ENCODE measurements around the gene TDRKH.
"Not testable (repeated sequence)": the region's sequence is repeated elsewhere in the genome, so short reads cannot be mapped to it uniquely, and the experiment has no call there.

TDRKH gene

DNA sequence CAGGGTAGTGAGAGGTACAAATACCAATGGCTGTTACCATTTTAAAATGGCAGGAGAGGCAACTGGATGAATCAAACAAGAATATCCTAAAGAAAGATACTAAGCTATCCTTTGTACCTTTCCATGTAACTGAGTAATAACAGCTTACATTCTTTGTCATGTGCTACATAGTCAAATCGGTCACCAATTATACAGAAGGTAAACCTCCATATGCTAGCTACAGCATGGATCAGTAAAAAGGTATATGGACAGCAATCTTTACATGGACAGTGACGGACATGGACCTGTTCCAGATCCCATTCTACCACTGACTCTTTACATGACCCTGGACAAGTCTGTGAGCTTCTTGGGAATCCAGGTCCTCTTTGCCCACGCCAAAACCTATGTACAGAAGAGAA lies 13.6 kb downstream of the TDRKH start:
- DNase-seq (ENCODE audit: insufficient read length, low spot score) (no peak), FAIRE-seq (no peak)
- no peak for TF ChIP-seq POLR2A (IDR thresholded peaks at IDR 0.05; ENCODE audit: low read depth, low read length)

DNA sequence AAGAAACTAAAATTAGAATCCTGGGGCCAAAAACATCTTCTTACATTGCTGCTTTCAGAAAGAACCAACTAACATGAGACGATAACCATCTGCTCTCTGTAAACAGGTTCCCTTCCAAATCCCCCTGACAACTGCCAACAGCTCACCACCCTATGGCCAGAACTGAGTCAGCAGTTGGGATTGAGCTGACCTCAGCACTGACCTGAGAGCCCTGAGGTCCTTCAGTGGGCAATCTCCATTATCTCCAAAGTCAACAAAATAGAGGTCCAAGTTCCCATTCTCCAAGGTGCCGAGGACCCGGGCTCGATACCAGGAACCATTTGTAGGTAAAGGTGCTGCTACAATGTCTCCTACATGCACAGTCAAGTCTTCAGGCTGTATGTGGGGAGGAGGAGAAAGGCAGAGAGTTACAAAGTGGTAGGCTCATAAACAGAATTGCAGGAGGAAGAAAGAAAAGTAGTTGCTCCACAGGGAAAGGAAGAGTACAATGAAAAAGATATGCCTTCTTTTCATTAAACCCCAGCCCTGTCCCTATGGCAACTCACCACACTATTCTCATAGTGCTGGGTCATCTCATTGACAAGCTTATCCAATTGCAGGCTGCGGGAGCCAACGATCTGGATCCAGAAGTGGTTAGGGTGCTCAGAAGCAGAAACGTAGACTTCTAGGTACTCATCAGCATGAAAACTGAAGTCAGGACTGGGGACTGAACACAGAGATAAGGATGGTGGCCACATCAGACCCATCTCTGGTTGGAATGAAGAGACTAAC lies 14.2 kb downstream of the TDRKH start:
- TF ChIP-seq POLR2A (IDR thresholded peaks at IDR 0.05; ENCODE audit: low read depth, low read length), result no peak
- FAIRE-seq, result no peak

DNA sequence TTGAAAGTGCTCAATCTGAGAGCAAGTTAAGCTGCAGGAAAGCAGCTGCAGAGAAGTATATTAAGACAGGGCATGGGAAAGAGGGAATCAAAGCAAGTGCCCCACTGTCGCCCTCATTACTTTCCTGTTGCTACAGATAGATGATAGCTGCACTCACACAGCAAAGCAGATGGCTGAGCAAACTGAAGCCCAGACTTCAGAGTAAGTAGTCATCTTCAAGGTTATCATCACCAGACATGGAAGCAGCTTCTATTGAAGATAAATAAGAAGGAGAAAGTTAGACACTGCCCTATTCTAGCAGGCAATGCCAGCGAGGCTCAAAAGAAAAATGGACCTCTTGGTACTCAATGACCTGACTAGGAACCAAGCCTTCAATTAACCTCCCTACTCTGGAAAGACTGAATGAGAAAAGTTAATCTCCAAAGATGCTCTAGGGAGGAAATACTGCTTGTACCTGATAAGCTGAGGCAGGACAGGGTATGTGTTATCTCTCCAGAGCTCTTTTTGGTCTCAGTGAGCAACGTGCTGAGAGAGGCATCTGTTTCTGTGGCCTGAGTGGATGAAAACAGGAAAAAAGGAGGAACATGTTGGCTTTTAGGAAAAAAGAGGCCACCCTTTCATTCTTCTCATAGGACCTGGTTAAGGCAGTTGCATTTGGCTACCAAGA lies 15.9 kb downstream of the TDRKH start:
- no peak for DNase-seq (ENCODE audit: insufficient read length, low spot score)
- FAIRE-seq, result no peak

More for the DNA sequence above, 14.2 kb downstream of the TDRKH start:
- no peak for DNase-seq (ENCODE audit: insufficient read length, low spot score)

DNA sequence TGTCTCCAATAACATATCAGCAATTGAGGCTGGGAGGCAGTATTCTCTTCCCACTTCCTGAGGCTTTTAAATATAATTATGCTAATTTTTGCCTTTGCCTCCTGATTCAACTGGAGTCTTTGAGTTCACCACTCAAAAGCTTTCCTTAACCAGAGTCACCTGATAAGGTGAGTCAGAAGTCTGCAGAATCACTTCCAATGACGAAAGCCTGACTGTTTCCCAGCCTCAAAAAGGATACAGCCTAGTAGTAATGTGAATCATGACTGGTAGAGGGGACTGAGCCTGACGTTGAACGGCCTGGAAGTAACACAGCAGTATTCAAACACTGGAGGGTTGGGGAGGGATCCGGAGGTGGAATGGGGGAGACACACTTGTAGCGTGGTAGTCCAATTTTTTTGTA lies 16.6 kb downstream of the TDRKH start:
- peak; percentile 99 for DNase-seq (ENCODE audit: insufficient read length, low spot score)
- peak; percentile 86 for FAIRE-seq
- no peak for TF ChIP-seq POLR2A (IDR thresholded peaks at IDR 0.05; ENCODE audit: low read depth, low read length)

More for the DNA sequence above, 15.9 kb downstream of the TDRKH start:
- TF ChIP-seq POLR2A (IDR thresholded peaks at IDR 0.05; ENCODE audit: low read depth, low read length), result no peak

DNA sequence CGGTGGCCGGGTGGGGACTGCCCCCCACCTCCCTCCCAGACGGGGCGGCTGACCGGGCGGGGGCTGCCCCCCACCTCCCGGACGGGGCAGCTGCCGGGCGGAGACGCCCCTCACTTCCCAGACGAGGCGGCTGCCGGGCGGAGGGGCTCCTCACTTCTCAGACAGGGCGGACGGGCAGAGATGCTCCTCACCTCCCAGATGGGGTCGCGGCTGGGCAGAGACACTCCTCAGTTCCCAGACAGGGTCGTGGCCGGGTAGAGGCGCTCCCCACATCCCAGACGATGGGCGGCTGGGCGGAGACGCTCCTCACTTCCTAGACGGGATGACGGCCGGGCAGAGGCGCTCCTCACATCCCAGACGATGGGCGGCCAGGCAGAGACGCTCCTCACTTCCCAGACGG lies 21.0 kb downstream of the TDRKH start:
- not testable (repeated sequence) for FAIRE-seq; DNase-seq (ENCODE audit: insufficient read length, low spot score)

DNA sequence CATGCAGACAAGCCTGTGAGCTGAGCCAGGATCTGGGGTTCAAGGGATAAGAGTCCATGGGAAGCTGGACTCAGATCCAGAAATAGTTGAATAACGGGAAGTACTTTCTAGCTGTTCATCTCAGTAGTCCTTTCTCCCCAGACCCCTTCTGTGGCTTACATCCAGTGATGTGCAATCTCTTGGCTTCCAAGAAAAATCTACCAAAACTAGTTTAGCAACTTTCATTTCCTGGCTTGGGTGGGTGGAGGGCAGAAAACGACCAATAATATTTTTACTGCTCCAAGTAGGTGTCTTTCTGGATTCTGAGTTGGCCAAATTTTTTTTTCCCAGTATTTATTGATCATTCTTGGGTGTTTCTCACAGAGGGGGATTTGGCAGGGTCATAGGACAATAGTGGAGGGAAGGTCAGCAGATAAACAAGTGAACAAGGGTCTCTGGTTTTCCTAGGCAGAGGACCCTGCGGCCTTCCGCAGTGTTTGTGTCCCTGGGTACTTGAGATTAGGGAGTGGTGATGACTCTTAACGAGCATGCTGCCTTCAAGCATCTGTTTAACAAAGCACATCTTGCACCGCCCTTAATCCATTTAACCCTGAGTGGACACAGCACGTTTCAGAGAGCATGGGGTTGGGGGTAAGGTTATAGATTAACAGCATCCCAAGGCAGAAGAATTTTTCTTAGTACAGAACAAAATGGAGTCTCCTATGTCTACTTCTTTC lies 21.8 kb downstream of the TDRKH start:
- not testable (repeated sequence) for FAIRE-seq; DNase-seq (ENCODE audit: insufficient read length, low spot score)

DNA sequence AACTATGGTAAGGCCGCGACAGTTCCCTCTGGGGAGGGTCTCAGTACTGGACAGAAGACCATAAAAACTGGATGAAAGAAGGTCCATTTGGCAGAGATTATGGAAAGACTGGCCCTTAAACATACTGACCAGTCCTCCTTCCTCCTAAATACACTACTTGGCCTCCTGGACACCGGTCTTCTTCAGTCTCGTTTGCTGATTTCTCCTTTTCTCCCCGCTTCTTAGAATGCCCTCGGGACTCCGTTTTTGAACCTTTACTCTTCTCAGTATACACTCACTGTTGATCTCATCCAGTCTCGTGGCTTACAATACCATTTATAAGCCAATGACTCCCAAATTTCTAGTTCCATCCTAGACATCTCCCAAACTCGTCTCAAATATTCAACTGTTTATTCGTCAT lies 26.3 kb downstream of the TDRKH start:
- TF ChIP-seq POLR2A (IDR thresholded peaks at IDR 0.05; ENCODE audit: low read depth, low read length), result no peak
- FAIRE-seq (no peak), DNase-seq (ENCODE audit: insufficient read length, low spot score) (no peak)

DNA sequence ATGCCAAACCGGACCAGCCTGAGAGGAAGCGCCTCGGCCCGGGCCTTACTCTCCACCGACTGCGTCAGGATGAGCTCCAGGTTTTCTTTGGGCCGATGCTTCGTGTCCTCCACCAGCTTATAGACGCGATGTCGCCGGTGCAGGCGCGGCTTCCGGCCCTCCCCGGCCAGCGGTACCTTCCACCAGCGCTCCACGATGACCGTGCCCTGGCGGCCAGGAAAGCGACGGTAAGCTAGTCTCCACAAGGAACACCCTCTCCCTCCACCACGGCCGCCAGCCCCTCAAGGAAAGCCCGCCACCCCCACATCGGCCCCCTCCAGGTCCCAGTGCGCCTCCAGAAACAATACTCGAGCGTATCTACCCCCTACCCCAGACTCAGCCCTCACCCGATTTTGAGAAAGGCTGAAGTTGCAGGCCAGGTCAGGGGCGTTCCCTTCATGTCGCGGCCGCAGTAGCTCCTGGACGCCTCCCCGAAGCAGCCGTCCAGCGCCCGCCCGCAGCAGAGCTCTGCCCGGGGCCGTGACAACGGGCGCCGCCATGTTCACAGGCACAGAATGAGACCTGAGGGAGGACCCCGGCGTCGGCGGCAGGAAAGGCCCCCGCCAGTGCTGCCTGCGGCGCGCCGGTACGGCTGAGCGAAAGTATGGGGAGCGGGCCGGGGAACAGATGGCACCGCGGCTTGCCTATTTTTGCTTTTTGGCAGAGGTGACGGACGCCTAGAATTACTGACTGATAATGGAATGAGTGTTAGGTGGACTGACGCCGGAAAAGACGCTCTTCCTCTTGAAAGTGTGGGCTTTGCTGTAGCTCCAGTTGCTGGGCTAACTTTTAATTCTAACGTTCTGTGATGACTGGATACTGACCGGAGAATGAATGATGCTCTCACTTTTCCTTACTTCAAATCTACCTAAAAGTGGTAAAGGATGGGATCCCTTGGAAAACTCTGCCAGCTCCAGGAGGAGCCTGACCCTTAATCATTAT lies 27.1 kb downstream of the TDRKH start, which contains the start of gene MRPL9:
Gene MRPL9 (minus strand): TSS at position 556 of the 981 bp plus-strand sequence. CDS start 17 bp downstream, at position 539.
- peak; percentile 81 for TF ChIP-seq POLR2A (IDR thresholded peaks at IDR 0.05; ENCODE audit: low read depth, low read length)
- no peak for FAIRE-seq
- peak; percentile 98 for DNase-seq (ENCODE audit: insufficient read length, low spot score)

DNA sequence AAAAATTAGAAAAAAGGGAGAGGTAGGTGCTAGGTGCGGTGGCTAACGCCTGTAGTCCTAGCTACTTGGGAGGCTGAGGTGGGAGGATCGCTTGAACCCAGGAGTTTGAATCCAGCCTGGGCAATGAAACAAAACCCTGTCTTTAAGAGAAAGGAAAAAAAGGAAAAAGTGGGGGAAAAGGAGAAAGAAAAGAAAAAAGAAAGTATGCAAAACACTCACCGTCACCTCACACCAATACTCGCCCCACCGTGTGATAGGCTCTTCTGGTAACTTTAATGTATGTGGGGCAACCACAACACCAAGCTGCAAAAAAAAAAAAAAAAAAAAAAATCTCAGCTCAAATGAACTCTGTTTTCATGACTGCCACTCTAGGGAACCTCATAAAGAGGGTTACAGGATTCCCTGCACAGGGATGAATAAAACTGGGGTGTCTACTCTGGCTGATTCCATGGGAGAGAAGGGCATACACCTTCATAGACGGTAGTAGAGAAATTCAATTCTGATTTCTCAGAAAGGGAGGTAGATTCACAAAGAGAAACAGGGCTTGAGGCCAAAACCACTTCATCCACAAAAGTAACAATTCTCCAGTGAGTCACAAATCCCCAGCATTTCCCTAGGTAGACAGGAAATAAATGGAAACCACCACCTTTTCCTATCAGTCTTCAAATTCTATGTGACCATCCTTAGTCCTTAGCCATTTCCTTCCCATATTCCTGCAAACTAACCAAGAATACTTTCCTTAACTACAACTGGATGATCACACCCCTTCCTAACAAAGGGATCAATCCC lies 29.5 kb downstream of the TDRKH start:
- DNase-seq (ENCODE audit: insufficient read length, low spot score), result no peak

DNA sequence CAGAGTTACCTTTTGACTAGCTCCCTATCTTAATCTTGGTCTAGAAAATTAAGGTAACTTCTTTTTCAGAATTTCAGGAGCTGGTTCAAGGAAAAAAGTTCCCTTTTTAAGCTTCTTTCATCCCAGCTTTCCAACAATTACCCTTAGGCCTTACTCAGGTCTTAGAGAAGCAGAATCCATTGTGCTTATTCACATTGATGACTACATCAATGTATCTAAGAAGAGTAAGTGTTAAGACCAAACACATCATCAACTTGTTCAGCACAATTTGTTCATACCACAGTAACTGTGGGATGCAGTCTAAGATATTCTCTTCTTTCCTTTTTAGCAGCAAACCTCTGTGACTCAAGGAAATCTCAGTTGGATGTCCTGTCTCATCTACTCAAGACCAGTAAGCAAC lies 31.1 kb downstream of the TDRKH start:
- TF ChIP-seq POLR2A (IDR thresholded peaks at IDR 0.05; ENCODE audit: low read depth, low read length), result no peak
- FAIRE-seq (no peak), DNase-seq (ENCODE audit: insufficient read length, low spot score) (no peak)

More for the DNA sequence above, 29.5 kb downstream of the TDRKH start:
- FAIRE-seq, result no peak
- TF ChIP-seq POLR2A (IDR thresholded peaks at IDR 0.05; ENCODE audit: low read depth, low read length), result no peak

DNA sequence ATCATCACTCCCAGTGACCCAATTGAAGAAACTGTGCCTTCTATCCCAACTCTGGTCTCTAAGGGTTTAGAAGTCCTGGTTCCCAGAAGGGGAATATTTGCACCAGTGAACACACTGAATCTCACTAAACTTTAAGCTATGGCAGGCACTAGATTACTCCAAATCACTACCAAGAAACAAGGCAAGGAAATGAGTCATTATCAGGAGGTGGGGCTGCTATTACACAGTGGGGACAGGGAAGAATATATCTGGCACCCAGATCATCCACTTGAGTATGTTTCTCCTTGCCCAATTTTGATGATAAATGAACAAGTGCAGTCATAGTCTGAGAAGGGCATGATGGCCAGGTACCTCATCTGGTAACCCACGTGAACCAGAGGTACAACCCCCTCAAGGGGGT lies 34.0 kb downstream of the TDRKH start:
- no peak for TF ChIP-seq POLR2A (IDR thresholded peaks at IDR 0.05; ENCODE audit: low read depth, low read length)
- DNase-seq (ENCODE audit: insufficient read length, low spot score) (peak; percentile 81), FAIRE-seq (no peak)

DNA sequence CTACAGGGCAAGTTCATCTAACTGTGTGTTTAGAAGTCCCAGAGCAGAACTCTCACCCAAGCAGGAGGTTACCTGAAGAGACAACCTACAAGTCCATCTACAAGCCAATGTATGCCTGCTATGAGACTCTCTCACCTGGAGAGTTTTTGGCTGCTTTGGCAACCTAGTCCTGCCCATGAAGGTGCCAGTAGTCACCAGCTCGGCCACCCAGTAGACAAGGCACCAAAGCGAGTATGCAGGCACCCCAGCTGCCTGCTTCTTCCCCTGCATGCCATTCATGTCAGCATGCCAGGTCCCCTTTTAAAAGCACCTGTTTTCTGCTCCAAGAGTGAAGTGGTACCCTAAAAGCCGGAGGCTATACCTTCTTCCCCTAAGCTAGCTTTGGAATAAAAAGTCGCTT lies 48.8 kb downstream of the TDRKH start:
- DNase-seq (ENCODE audit: insufficient read length, low spot score) (no peak), FAIRE-seq (no peak)

More for the DNA sequence above, 48.8 kb downstream of the TDRKH start:
- TF ChIP-seq POLR2A (IDR thresholded peaks at IDR 0.05; ENCODE audit: low read depth, low read length), result no peak
